Stomach smooth muscle (tissue), 2 donors: ENCODE data around the gene FRMD4B.

Experiments
- H3K27ac ChIP-seq: one replicate; pipeline ENCODE4 v1.7.0; 2013; ENCODE audit warnings: mild to moderate bottlenecking, low read length, inconsistent platforms
- H3K27me3 ChIP-seq, 2 donors: one replicate each; pipeline ENCODE4 v1.7.0; 2013; ENCODE audit warnings: low read length in 2 of 2; ENCODE audit not compliant: insufficient read depth in 2 of 2, control insufficient read depth in 1 of 2
- H3K36me3 ChIP-seq, 2 donors: one replicate each; pipeline ENCODE4 v1.7.0; 2013; ENCODE audit warnings: low read length in 2 of 2; ENCODE audit not compliant: control insufficient read depth in 2 of 2, insufficient read depth in 2 of 2
- H3K4me1 ChIP-seq: one replicate; pipeline ENCODE4 v1.7.0; 2013; ENCODE audit warnings: low read length; ENCODE audit not compliant: control insufficient read depth, insufficient read depth
- H3K4me3 ChIP-seq, 2 donors: one replicate each; pipeline ENCODE4 v1.7.0; 2013; ENCODE audit warnings: low read length in 2 of 2
- H3K9ac ChIP-seq, 2 donors: one replicate each; pipeline ENCODE4 v1.7.0; 2013; ENCODE audit warnings: low read length in 2 of 2, mild to moderate bottlenecking in 1 of 2
- H3K9me3 ChIP-seq, 2 donors: one replicate each; pipeline ENCODE4 v1.7.0; 2013; ENCODE audit warnings: low read length in 2 of 2; ENCODE audit not compliant: control insufficient read depth in 2 of 2
- donor health status: healthy.
- donor health status: Pancreatic carcinoma.

Gene FRMD4B

GRCh38 chr3:69191516-69191915, 194.4 kb downstream of the FRMD4B start:
- no peak overlapping the region for H3K9ac ChIP-seq

GRCh38 chr3:69189487-69189886, 196.4 kb downstream of the FRMD4B start:
- no peaks in the 10 kb centered on the region for H3K27me3 ChIP-seq
- H3K4me1 ChIP-seq: no peaks in the 10 kb centered on the region
- H3K9ac ChIP-seq: no peak overlapping the region
- no peak overlapping the region for H3K4me3 ChIP-seq
- no peak overlapping the region for H3K27ac ChIP-seq
- no peaks in the 10 kb centered on the region for H3K36me3 ChIP-seq
- no peaks in the 10 kb centered on the region for H3K9me3 ChIP-seq

More at GRCh38 chr3:69191516-69191915, 194.4 kb downstream of the FRMD4B start:
- Histone ChIP-seq H3K4me3 (no peak overlapping the region), H3K4me1 (no peaks in the 10 kb centered on the region), H3K27me3 (no peaks in the 10 kb centered on the region), H3K36me3 (no peaks in the 10 kb centered on the region), H3K9me3 (no peaks in the 10 kb centered on the region), H3K27ac (no peak overlapping the region)

GRCh38 chr3:69186575-69187093, 199.3 kb downstream of the FRMD4B start:
- no peaks in the 10 kb centered on the region for H3K36me3 ChIP-seq
- no peak overlapping the region for H3K4me3 ChIP-seq
- H3K27me3 ChIP-seq: no peaks in the 10 kb centered on the region
- H3K27ac ChIP-seq: no peak overlapping the region
- H3K9ac ChIP-seq: no peak overlapping the region
- no peaks in the 10 kb centered on the region for H3K9me3 ChIP-seq
- H3K4me1 ChIP-seq: no peaks in the 10 kb centered on the region

GRCh38 chr3:69182588-69183316, 203.1 kb downstream of the FRMD4B start:
- Histone ChIP-seq H3K9ac (no peak overlapping the region), H3K9me3 (no peaks in the 10 kb centered on the region), H3K4me1 (no peaks in the 10 kb centered on the region), H3K4me3 (no peak overlapping the region), H3K27ac (no peak overlapping the region), H3K36me3 (no peaks in the 10 kb centered on the region), H3K27me3 (no peaks in the 10 kb centered on the region)

GRCh38 chr3:69181592-69182211, 204.2 kb downstream of the FRMD4B start:
- no peaks in the 10 kb centered on the region for H3K9me3 ChIP-seq
- no peak overlapping the region for H3K9ac ChIP-seq
- H3K27ac ChIP-seq: no peak overlapping the region
- H3K4me1 ChIP-seq: no peaks in the 10 kb centered on the region
- H3K36me3 ChIP-seq: no peaks in the 10 kb centered on the region
- no peak overlapping the region for H3K4me3 ChIP-seq
- H3K27me3 ChIP-seq: no peaks in the 10 kb centered on the region

GRCh38 chr3:69180869-69181591, 204.9 kb downstream of the FRMD4B start:
- no peaks in the 10 kb centered on the region for H3K36me3 ChIP-seq
- H3K9me3 ChIP-seq: no peaks in the 10 kb centered on the region
- H3K27ac ChIP-seq: no peak overlapping the region
- no peaks in the 10 kb centered on the region for H3K4me1 ChIP-seq
- H3K27me3 ChIP-seq: no peaks in the 10 kb centered on the region
- H3K9ac ChIP-seq: no peak overlapping the region
- H3K4me3 ChIP-seq: no peak overlapping the region

GRCh38 chr3:69179740-69180372, 206.0 kb downstream of the FRMD4B start:
- Histone ChIP-seq H3K27me3 (no peaks in the 10 kb centered on the region), H3K9me3 (no peaks in the 10 kb centered on the region), H3K9ac (no peak overlapping the region), H3K4me1 (no peaks in the 10 kb centered on the region), H3K4me3 (no peak overlapping the region), H3K36me3 (no peaks in the 10 kb centered on the region), H3K27ac (no peak overlapping the region)

- Histone ChIP-seq H3K36me3 (no peaks in the 10 kb centered on the region), H3K27ac (no peak overlapping the region), H3K9ac (no peak overlapping the region), H3K9me3 (no peaks in the 10 kb centered on the region), H3K4me3 (no peak overlapping the region), H3K4me1 (no peaks in the 10 kb centered on the region), H3K27me3 (no peaks in the 10 kb centered on the region)
Observed at GRCh38 chr3:69178838-69179739, 206.8 kb downstream of the FRMD4B start.

GRCh38 chr3:69178082-69178481, 207.8 kb downstream of the FRMD4B start:
- Histone ChIP-seq H3K9me3 (no peaks in the 10 kb centered on the region), H3K27ac (no peak overlapping the region), H3K4me1 (no peaks in the 10 kb centered on the region), H3K4me3 (no peak overlapping the region), H3K36me3 (no peaks in the 10 kb centered on the region), H3K27me3 (no peaks in the 10 kb centered on the region), H3K9ac (no peak overlapping the region)
